MM.1S (cell line): Measurements from ENCODE around the gene VSNL1.

ENCODE experiments used
- EZH2 ChIP-seq: fragments of 300-600 bp; sonication (generic); optimal IDR thresholded peaks from 2 replicates; pipeline ENCODE3; 2017; ENCODE audit warnings: low read depth, mild to moderate bottlenecking, antibody characterized with exemption, low read length, mixed read lengths
- EZH2phosphoT487 ChIP-seq: fragments of 300-600 bp; sonication (generic); IDR thresholded peaks from 2 replicates; pipeline ENCODE4 v1.6.1; 2018; ENCODE audit warnings: antibody characterized with exemption, low read length
- TF ChIP-seq, protein P1 (sequence below): fragments of 300-600 bp; sonication (generic); IDR thresholded peaks from 2 replicates; pipeline ENCODE4 v1.5.1; 2016; ENCODE audit warnings: antibody characterized with exemption, low read length, mixed read lengths

DNA sequence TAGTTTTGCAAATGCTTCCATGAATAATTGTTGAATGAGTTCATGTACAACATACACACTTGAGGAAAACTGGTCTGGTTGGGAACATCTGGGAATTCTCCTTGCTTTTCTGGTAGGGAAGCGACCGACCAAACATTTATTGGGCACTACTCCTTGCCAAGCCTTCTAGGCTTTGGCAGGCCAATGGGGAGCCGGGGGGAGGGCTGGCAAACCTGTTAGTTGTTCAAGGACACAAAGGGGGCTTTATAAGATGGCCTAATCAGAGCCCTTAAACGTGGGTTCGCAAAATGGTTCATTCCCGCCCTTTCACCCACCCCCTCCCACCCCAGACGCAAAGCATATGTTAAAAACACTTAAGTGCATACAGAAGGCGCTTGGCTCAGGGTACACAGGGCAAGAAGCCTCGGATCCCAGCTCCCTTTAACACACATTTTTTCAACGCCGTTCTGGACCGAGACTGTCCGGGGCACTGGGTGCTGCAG, 844 bp upstream of the VSNL1 start:
- TF ChIP-seq, protein P1, sequence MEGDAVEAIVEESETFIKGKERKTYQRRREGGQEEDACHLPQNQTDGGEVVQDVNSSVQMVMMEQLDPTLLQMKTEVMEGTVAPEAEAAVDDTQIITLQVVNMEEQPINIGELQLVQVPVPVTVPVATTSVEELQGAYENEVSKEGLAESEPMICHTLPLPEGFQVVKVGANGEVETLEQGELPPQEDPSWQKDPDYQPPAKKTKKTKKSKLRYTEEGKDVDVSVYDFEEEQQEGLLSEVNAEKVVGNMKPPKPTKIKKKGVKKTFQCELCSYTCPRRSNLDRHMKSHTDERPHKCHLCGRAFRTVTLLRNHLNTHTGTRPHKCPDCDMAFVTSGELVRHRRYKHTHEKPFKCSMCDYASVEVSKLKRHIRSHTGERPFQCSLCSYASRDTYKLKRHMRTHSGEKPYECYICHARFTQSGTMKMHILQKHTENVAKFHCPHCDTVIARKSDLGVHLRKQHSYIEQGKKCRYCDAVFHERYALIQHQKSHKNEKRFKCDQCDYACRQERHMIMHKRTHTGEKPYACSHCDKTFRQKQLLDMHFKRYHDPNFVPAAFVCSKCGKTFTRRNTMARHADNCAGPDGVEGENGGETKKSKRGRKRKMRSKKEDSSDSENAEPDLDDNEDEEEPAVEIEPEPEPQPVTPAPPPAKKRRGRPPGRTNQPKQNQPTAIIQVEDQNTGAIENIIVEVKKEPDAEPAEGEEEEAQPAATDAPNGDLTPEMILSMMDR = no peak
- TF ChIP-seq EZH2 (no peak), EZH2phosphoT487 (no peak)
